Spleen (tissue), 11 donors: Measurements from ENCODE around the gene GOLGA6A. TPM values are rescaled to one million over a fixed set of nuclear protein-coding genes. Genes with fewer than 3 reads are reported as not detected.

Experiments used
- DNase-seq: peaks from one replicate; pipeline ENCODE4 v3.0.0-alpha.2; 2020
- H3K27ac ChIP-seq, 8 donors: fragments of 200-600 bp; sonication (generic) in 7 of 8; 1 replicate in 4 of 8; 2 replicates in 4 of 8; pipeline versions ENCODE4 v1.5.0 to v1.8.0; 2016 to 2021; ENCODE audit warnings: inconsistent platforms in 4 of 8, mild to moderate bottlenecking in 4 of 8, moderate library complexity in 1 of 8
- H3K27me3 ChIP-seq, 7 donors: fragments of 200-600 bp; sonication (generic) in 6 of 7; replicated peaks in 1 of 7; 1 replicate in 4 of 7; 2 replicates in 3 of 7; pipeline versions ENCODE4 v1.5.0 to v1.8.0; 2016 to 2021; ENCODE audit warnings: inconsistent platforms in 3 of 7, mild to moderate bottlenecking in 1 of 7
- H3K36me3 ChIP-seq, 6 donors: fragments of 200-600 bp; sonication (generic) in 5 of 6; 1 replicate in 4 of 6; 2 replicates in 2 of 6; pipeline versions ENCODE4 v1.5.0 to v1.8.0; 2016 to 2021; ENCODE audit warnings: inconsistent platforms in 2 of 6
- H3K4me1 ChIP-seq, 6 donors: fragments of 200-600 bp; sonication (generic) in 5 of 6; 1 replicate in 3 of 6; 2 replicates in 3 of 6; pipeline versions ENCODE4 v1.5.0 to v1.8.0; 2016 to 2021; ENCODE audit warnings: inconsistent platforms in 3 of 6
- H3K4me3 ChIP-seq, 8 donors: fragments of 200-600 bp; sonication (generic) in 7 of 8; 1 replicate in 4 of 8; 2 replicates in 4 of 8; pipeline versions ENCODE4 v1.5.0 to v1.8.0; 2016 to 2021; ENCODE audit warnings: inconsistent platforms in 4 of 8, mild to moderate bottlenecking in 4 of 8, moderate library complexity in 2 of 8
- H3K9me3 ChIP-seq, 8 donors: fragments of 200-600 bp; sonication (generic) in 7 of 8; 1 replicate in 4 of 8; 2 replicates in 4 of 8; pipeline versions ENCODE4 v1.5.0 to v1.8.0; 2016 to 2021; ENCODE audit warnings: inconsistent platforms in 4 of 8
- POLR2A ChIP-seq, 3 donors: fragments of 450-650 bp; IDR thresholded peaks; one replicate each; pipeline ENCODE4 v1.5.1; 2017; ENCODE audit warnings: antibody characterized with exemption in 3 of 3, mild to moderate bottlenecking in 1 of 3
- POLR2AphosphoS5 ChIP-seq, 3 donors: sonication (generic); formaldehyde crosslinking; IDR thresholded peaks; one replicate each; pipeline ENCODE4 v1.5.1; 2017; ENCODE audit warnings: antibody characterized with exemption in 3 of 3
- WGBS, 5 donors: extraction: QIAGEN DNeasy Blood & Tissue Kit in 3 of 5; methylation state at CpG; one replicate each; pipeline versions ENCODE4 v1.1.5 to v1.1.7; 2013 to 2018; 5-methylcytosine and 5-hydroxymethylcytosine counted together
- intact Hi-C: fragments of 100-400 bp; cut with DNase I; formaldehyde crosslinking; loops from one replicate; pipeline ENCODE4 v1.15.0; 2023; ENCODE audit warnings: low total_unique reads
- polyA plus RNA-seq, 3 donors: library from polyadenylated mRNA; stranded (reverse); fragments of 200-250 nt; gene quantifications; one replicate each; pipeline ENCODE4 v1.2.1, GENCODE V29; 2013
- total RNA-seq, 7 donors: library from RNA; depleted of rRNA in 3 of 7; stranded (reverse); fragments of >200 nt in 3 of 7; fragmentation: NEBNext Ultra II Directional in 4 of 7; extraction: Animal tissue kit (Norgen Biotek cat#: 25700) in 4 of 7; gene quantifications; one replicate each; pipeline versions ENCODE4 v1.1.0 to v1.2.1, GENCODE V29; 2016 to 2021
- TF ChIP-seq, protein P1 (sequence below), 11 experiments: fragments of 200-600 bp in 7 of 11; fragments of 450-650 bp in 4 of 11; sonication (generic) in 4 of 11; IDR thresholded peaks in 8 of 11; conservative IDR thresholded peaks in 3 of 11; 1 replicate in 7 of 11; 2 replicates in 4 of 11; pipeline versions ENCODE4 v1.4.0 to v1.8.0; 2016 to 2021; ENCODE audit warnings: antibody characterized with exemption in 11 of 11, inconsistent platforms in 4 of 11, mild to moderate bottlenecking in 1 of 11
- donor health status: healthy with polysubstance abuse.
- donor health status: DM: no; HTN: no; CAD: no; lungs with moderate emphysema.
- donor health status: DM: no; HTN: no; CAD: no.
- donor health status: Bipolar disorder and iron deficiency.
- donor health status: healthy.
- donor health status: DM: no; HTN: no; CAD: no.
- donor health status: DM: yes; HTN: yes; CAD: no.

GOLGA6A gene
- total and polyA plus RNA-seq, 10 donors, result 0.03 to 0.61 (median 0.35) TPM; not detected in 7

DNA sequence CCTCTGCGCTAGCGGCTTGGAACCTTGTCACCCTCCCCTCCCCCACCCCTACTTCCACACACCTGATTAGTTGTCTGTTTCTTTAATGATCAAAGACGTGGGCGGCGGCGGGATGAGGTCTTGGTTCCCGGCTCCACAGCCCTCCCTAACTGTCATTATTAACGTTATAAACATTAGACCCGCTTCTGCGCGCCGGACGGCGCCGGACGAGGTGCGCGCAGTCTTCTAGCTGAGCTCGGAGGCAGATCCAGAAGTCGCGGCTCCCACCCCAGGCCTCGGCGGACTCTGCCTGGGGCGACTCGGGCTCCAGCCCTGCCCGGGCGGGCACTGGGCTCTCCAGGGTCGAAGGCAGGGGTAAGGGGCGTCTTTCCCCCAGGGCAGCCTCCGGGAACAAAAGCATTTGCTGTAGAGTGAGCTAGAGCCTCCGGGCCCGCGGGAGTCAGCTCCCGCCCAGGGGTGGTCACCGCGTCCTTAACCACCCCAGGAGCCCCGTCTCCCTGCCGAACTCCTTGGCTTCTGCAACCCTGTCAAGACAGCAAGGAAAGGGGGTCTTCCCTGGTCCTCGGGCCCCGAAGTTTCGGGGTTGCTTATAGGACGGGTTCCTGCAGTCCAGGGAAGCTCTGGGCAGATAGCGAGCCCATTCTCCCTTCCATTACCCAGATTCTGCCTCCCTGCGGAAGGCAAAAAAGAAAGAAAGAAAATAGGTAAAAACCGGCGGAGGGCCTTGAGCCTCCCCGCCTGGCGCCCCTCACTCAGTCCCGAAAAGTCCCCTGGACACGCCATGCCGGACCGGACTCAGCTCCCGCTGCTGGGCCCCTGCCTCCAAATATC, 45.8 kb upstream of the GOLGA6A start:
- no peak overlapping the region for H3K27ac ChIP-seq
- intact Hi-C loops, result loop anchor here (5.0 to 10.0 kb wide), 3 partner anchors 153 to 194 kb away; no protein-coding TSS in a partner anchor
- DNase-seq, result peak; percentile 72

DNA sequence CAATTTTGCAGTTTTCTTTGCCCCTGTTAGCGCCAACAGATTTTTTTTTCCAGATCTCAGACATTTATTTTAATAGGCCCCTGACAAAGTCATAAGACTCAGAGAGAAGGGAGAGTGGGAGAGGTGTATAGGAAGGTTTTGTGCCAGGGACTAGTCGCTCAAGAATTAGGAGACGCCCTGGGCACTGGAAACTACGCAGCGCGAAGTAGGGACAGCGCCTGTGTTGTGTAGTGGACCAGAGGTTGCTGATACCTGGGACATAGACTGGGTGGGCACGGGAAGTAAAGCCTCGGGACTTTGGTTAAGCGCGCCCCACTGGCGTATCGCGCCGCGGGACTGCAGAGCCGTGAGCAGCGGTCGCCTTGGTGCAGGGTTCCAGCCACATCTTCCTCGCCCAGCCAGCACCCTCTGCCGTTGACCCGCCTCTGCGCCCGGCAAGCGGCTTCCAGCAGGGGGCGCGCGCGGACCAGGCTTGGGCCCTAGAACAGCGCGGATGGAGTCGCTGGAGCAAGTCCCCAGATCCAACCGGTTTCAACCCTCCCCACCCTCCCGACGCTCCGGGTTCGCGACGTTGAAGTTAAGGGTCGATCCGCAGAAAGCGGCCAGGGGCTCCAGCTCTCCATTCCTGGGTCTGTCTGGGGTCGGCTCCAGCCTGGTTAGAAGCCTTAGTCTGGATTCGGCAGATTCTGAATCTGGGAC, 45.1 kb upstream of the GOLGA6A start:
- H3K36me3 ChIP-seq, result no peaks in the 10 kb centered on the region
- peak; percentile 96 for DNase-seq
- intact Hi-C loops, result loop anchor here (5.0 to 10.0 kb wide), 3 partner anchors 153 to 195 kb away; no protein-coding TSS in a partner anchor
- peaks cover 3 to 86% (median 53%) of the 10 kb centered on the region in 7 donors for H3K27me3 ChIP-seq
- H3K27ac ChIP-seq, result no peak overlapping the region
- H3K4me3 ChIP-seq, result peak overlapping the region in 6 of 8 donors; percentile 13 to 65 (median 30)
- no peaks in the 10 kb centered on the region for H3K9me3 ChIP-seq
- peaks cover 19 to 72% (median 51%) of the 10 kb centered on the region in 6 donors for H3K4me1 ChIP-seq
- TF ChIP-seq POLR2AphosphoS5 (IDR thresholded peaks at IDR 0.05) (peak in 2 of 3 donors; percentile 53 to 55), POLR2A (IDR thresholded peaks at IDR 0.05) (no peak)
- TF ChIP-seq, protein P1, sequence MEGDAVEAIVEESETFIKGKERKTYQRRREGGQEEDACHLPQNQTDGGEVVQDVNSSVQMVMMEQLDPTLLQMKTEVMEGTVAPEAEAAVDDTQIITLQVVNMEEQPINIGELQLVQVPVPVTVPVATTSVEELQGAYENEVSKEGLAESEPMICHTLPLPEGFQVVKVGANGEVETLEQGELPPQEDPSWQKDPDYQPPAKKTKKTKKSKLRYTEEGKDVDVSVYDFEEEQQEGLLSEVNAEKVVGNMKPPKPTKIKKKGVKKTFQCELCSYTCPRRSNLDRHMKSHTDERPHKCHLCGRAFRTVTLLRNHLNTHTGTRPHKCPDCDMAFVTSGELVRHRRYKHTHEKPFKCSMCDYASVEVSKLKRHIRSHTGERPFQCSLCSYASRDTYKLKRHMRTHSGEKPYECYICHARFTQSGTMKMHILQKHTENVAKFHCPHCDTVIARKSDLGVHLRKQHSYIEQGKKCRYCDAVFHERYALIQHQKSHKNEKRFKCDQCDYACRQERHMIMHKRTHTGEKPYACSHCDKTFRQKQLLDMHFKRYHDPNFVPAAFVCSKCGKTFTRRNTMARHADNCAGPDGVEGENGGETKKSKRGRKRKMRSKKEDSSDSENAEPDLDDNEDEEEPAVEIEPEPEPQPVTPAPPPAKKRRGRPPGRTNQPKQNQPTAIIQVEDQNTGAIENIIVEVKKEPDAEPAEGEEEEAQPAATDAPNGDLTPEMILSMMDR (IDR thresholded peaks at IDR 0.05 in 8 of 11, conservative IDR thresholded peaks at IDR 0.05 in 3 of 11), result peak; percentile 80 to 98 (median 94)
- WGBS, 5 donors, result 10 to 26% (median 11%) methylated on average over 17 to 44 of the region's 44 CpGs

More for the DNA sequence above, 45.8 kb upstream of the GOLGA6A start:
- Histone ChIP-seq H3K36me3 (no peaks in the 10 kb centered on the region), H3K27me3 (peaks cover 3 to 86% (median 60%) of the 10 kb centered on the region in 7 donors), H3K9me3 (peaks cover 0 to 5% (median 0%) of the 10 kb centered on the region in 8 donors), H3K4me1 (peaks cover 19 to 72% (median 47%) of the 10 kb centered on the region in 6 donors), H3K4me3 (peak overlapping the region in 7 of 8 donors; percentile 13 to 65 (median 27))
- 7 to 16% (median 10%) methylated on average over 44 to 53 of the region's 53 CpGs for WGBS, 5 donors
- TF ChIP-seq POLR2A (IDR thresholded peaks at IDR 0.05) (no peak), POLR2AphosphoS5 (IDR thresholded peaks at IDR 0.05) (no peak)
- TF ChIP-seq, protein P1 (IDR thresholded peaks at IDR 0.05 in 8 of 11, conservative IDR thresholded peaks at IDR 0.05 in 3 of 11), result no peak

DNA sequence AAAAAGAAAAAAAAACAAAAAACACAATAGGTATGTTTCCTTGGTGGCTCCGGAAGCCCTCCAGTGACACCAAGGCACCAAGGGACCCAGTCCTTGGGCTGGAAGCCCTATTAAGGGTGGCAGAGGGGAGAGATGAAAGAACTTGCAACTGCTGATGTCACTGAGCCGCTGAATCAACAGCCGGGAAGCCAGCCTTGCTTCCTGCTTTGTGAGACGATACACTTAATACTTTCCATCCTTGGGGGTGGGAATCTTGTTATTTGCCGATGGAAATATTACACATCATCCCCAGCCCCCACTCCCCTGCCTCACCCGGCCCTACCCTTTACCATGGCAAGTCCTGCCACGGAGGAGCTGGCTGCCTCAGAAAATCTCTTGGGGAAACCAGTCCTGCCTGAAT, 42.4 kb upstream of the GOLGA6A start:
- H3K27ac ChIP-seq, result no peak overlapping the region
- no peaks in the 10 kb centered on the region for H3K36me3 ChIP-seq
- intact Hi-C loops, result loop anchor here (5.0 to 10.0 kb wide), 3 partner anchors 150 to 198 kb away; no protein-coding TSS in a partner anchor
- DNase-seq, result no peak
- peaks cover 15 to 53% (median 44%) of the 10 kb centered on the region in 6 donors for H3K4me1 ChIP-seq
- H3K27me3 ChIP-seq, result peaks cover 0 to 76% (median 26%) of the 10 kb centered on the region in 7 donors
- TF ChIP-seq, protein P1 (IDR thresholded peaks at IDR 0.05 in 8 of 11, conservative IDR thresholded peaks at IDR 0.05 in 3 of 11), result no peak
- TF ChIP-seq POLR2AphosphoS5 (IDR thresholded peaks at IDR 0.05), result no peak
- 71 to 89% (median 74%) methylated on average over 7 of the region's 7 CpGs for WGBS, 5 donors
- H3K9me3 ChIP-seq, result no peaks in the 10 kb centered on the region
- H3K4me3 ChIP-seq, result no peak overlapping the region
